ENCODE measurements around the gene CHN2.

DNA sequence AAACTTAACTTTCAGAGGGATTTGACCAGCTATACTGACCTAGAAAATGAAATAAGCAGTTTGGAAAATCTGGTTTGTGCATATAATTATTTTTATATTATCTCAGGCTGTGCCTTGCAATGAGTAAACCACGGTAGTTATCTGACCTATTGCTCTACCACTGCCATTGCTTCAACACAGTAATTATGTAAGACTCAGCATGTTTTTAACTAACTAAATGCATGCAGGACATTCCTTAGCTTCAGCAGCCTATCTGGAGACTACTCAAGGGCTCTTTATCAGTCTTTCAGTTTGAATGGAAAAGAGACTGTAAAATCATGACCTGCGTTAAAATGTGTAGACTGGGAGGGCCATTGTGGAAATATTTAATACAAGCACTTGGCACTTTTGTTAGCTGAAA is 22.5 kb downstream of the CHN2 start:
- TF ChIP-seq, protein P1, sequence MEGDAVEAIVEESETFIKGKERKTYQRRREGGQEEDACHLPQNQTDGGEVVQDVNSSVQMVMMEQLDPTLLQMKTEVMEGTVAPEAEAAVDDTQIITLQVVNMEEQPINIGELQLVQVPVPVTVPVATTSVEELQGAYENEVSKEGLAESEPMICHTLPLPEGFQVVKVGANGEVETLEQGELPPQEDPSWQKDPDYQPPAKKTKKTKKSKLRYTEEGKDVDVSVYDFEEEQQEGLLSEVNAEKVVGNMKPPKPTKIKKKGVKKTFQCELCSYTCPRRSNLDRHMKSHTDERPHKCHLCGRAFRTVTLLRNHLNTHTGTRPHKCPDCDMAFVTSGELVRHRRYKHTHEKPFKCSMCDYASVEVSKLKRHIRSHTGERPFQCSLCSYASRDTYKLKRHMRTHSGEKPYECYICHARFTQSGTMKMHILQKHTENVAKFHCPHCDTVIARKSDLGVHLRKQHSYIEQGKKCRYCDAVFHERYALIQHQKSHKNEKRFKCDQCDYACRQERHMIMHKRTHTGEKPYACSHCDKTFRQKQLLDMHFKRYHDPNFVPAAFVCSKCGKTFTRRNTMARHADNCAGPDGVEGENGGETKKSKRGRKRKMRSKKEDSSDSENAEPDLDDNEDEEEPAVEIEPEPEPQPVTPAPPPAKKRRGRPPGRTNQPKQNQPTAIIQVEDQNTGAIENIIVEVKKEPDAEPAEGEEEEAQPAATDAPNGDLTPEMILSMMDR (IDR thresholded peaks at IDR 0.05): no peak
- TF ChIP-seq EP300 (IDR thresholded peaks at IDR 0.05) (no peak), POLR2AphosphoS5 (IDR thresholded peaks at IDR 0.05) (no peak), POLR2A (IDR thresholded peaks at IDR 0.05) (no peak)

Data from upper lobe of left lung (tissue), 4 donors.